Measurements from ENCODE around the gene PPP1R14C.

The PPP1R14C gene

GRCh38 chr6:150279533-150279932 lies 136.7 kb downstream of the PPP1R14C start:
- no peak overlapping the region for H3K27ac ChIP-seq (ENCODE audit: low read length)
- H3K4me1 ChIP-seq (ENCODE audit: control insufficient read depth in 1 of 2, insufficient read depth in 2 of 2, low read length in 2 of 2): peaks cover 0 to 11% of the 10 kb centered on the region in 2 donors
- H3K27me3 ChIP-seq (ENCODE audit: low read depth, low read length): no peaks in the 10 kb centered on the region
- no peak overlapping the region for H3K4me3 ChIP-seq (ENCODE audit: low read depth in 1 of 2, low read length in 2 of 2)
- no peaks in the 10 kb centered on the region for H3K36me3 ChIP-seq (ENCODE audit: control insufficient read depth in 1 of 2, insufficient read depth in 2 of 2, low read length in 2 of 2)
- H3K9me3 ChIP-seq (ENCODE audit: control insufficient read depth in 1 of 2, low read length in 2 of 2): peaks cover 0 to 3% of the 10 kb centered on the region in 2 donors

GRCh38 chr6:150280703-150281102 lies 137.9 kb downstream of the PPP1R14C start:
- no peak overlapping the region for H3K4me3 ChIP-seq (ENCODE audit: low read depth in 1 of 2, low read length in 2 of 2)
- peaks cover 0 to 3% of the 10 kb centered on the region in 2 donors for H3K9me3 ChIP-seq (ENCODE audit: control insufficient read depth in 1 of 2, low read length in 2 of 2)
- H3K27ac ChIP-seq (ENCODE audit: low read length): no peak overlapping the region
- H3K4me1 ChIP-seq (ENCODE audit: control insufficient read depth in 1 of 2, insufficient read depth in 2 of 2, low read length in 2 of 2): peaks cover 0 to 11% of the 10 kb centered on the region in 2 donors
- H3K27me3 ChIP-seq (ENCODE audit: low read depth, low read length): no peaks in the 10 kb centered on the region
- no peaks in the 10 kb centered on the region for H3K36me3 ChIP-seq (ENCODE audit: control insufficient read depth in 1 of 2, insufficient read depth in 2 of 2, low read length in 2 of 2)

GRCh38 chr6:150281767-150282166 lies 138.9 kb downstream of the PPP1R14C start:
- Histone ChIP-seq H3K27me3 (ENCODE audit: low read depth, low read length) (no peaks in the 10 kb centered on the region), H3K27ac (ENCODE audit: low read length) (no peak overlapping the region), H3K4me3 (ENCODE audit: low read depth in 1 of 2, low read length in 2 of 2) (no peak overlapping the region), H3K9me3 (ENCODE audit: control insufficient read depth in 1 of 2, low read length in 2 of 2) (peaks cover 0 to 3% of the 10 kb centered on the region in 2 donors), H3K36me3 (ENCODE audit: control insufficient read depth in 1 of 2, insufficient read depth in 2 of 2, low read length in 2 of 2) (no peaks in the 10 kb centered on the region), H3K4me1 (ENCODE audit: control insufficient read depth in 1 of 2, insufficient read depth in 2 of 2, low read length in 2 of 2) (peaks cover 0 to 7% of the 10 kb centered on the region in 2 donors)

GRCh38 chr6:150282806-150283205 lies 140.0 kb downstream of the PPP1R14C start:
- H3K27me3 ChIP-seq (ENCODE audit: low read depth, low read length): no peaks in the 10 kb centered on the region
- no peaks in the 10 kb centered on the region for H3K36me3 ChIP-seq (ENCODE audit: control insufficient read depth in 1 of 2, insufficient read depth in 2 of 2, low read length in 2 of 2)
- no peaks in the 10 kb centered on the region for H3K4me1 ChIP-seq (ENCODE audit: control insufficient read depth in 1 of 2, insufficient read depth in 2 of 2, low read length in 2 of 2)
- H3K4me3 ChIP-seq (ENCODE audit: low read depth in 1 of 2, low read length in 2 of 2): no peak overlapping the region
- H3K27ac ChIP-seq (ENCODE audit: low read length): no peak overlapping the region
- peaks cover 0 to 3% of the 10 kb centered on the region in 2 donors for H3K9me3 ChIP-seq (ENCODE audit: control insufficient read depth in 1 of 2, low read length in 2 of 2)

DNA sequence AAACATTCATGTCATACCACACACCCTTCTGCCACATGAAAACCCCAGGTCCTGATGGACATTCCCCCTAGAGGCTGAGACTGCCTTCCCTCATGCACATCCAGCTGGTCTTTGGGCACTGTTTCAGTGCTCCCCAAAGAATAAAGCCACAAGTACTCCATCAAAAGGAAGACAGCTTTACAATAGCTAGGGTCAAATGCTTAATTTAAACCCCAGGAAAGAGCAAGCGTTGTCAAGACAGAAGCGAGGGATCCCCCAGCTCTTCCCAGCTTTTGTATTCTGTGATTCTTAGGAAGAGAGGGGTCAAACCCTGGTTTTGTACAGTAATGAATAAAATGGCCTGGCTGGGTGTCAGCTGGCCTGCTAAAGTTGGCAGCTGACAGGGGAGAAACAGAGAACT lies 143.6 kb downstream of the PPP1R14C start:
- peaks cover 0 to 3% of the 10 kb centered on the region in 2 donors for H3K9me3 ChIP-seq (ENCODE audit: control insufficient read depth in 1 of 2, low read length in 2 of 2)
- no peaks in the 10 kb centered on the region for H3K36me3 ChIP-seq (ENCODE audit: control insufficient read depth in 1 of 2, insufficient read depth in 2 of 2, low read length in 2 of 2)
- no peak overlapping the region for H3K4me3 ChIP-seq (ENCODE audit: low read depth in 1 of 2, low read length in 2 of 2)
- H3K27ac ChIP-seq (ENCODE audit: low read length): no peak overlapping the region
- no peaks in the 10 kb centered on the region for H3K4me1 ChIP-seq (ENCODE audit: control insufficient read depth in 1 of 2, insufficient read depth in 2 of 2, low read length in 2 of 2)
- H3K27me3 ChIP-seq (ENCODE audit: low read depth, low read length): no peaks in the 10 kb centered on the region

GRCh38 chr6:150286912-150287311 lies 144.1 kb downstream of the PPP1R14C start:
- Histone ChIP-seq H3K9me3 (ENCODE audit: control insufficient read depth in 1 of 2, low read length in 2 of 2) (peaks cover 0 to 3% of the 10 kb centered on the region in 2 donors), H3K36me3 (ENCODE audit: control insufficient read depth in 1 of 2, insufficient read depth in 2 of 2, low read length in 2 of 2) (no peaks in the 10 kb centered on the region), H3K4me3 (ENCODE audit: low read depth in 1 of 2, low read length in 2 of 2) (no peak overlapping the region), H3K27me3 (ENCODE audit: low read depth, low read length) (no peaks in the 10 kb centered on the region), H3K27ac (ENCODE audit: low read length) (no peak overlapping the region), H3K4me1 (ENCODE audit: control insufficient read depth in 1 of 2, insufficient read depth in 2 of 2, low read length in 2 of 2) (no peaks in the 10 kb centered on the region)

DNA sequence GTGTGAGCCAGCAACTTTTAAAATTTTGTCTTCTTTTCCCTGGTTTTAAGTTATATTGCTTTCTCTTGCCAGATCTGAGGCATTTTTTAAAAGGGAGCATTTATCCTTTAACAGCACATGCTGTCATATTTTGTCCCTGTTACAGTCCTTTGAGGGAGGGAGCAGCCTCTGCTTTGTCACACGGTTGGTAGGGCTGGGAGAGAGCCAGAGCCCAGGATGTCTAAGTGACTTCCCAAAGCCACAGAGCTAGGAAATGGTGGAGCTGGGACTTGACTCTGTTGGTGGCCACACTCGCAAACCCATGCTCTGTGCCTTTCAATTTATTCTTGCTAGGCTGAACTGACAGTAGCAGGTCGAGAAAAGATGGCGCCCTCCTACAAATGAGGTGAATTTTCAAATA lies 145.6 kb downstream of the PPP1R14C start:
- Histone ChIP-seq H3K27ac (ENCODE audit: low read length) (no peak overlapping the region), H3K27me3 (ENCODE audit: low read depth, low read length) (no peaks in the 10 kb centered on the region), H3K36me3 (ENCODE audit: control insufficient read depth in 1 of 2, insufficient read depth in 2 of 2, low read length in 2 of 2) (no peaks in the 10 kb centered on the region), H3K4me3 (ENCODE audit: low read depth in 1 of 2, low read length in 2 of 2) (no peak overlapping the region), H3K4me1 (ENCODE audit: control insufficient read depth in 1 of 2, insufficient read depth in 2 of 2, low read length in 2 of 2) (no peaks in the 10 kb centered on the region), H3K9me3 (ENCODE audit: control insufficient read depth in 1 of 2, low read length in 2 of 2) (no peaks in the 10 kb centered on the region)

DNA sequence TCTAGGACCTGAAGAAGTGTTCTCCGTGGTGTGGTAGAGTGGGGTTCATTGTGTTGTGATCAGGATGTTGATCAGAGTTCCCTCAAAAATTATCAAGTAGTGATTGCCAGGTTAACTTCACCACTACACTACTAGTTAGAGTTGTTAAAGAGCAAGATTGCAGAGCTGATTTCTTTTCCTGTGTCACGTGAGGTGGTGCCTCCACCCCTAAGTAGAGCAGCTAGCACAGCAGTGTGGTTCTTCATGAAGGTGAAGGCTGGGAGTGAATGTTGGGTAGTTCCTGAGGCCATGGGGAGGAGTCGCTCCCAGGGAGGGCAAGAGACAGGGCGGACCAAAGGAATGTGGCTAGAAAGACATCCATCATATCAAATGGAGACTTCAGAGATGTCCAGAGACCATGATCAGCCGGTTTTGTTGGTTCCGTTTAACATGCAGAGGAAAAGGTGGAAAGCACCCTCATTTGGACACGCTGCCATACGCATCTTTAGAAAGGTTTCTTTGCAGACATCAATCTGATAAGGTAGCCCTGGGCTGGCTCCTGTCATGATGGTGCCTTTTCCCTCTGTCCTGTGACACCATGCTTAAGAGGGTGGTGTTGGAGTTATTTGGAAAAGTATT lies 146.7 kb downstream of the PPP1R14C start:
- Histone ChIP-seq H3K4me1 (ENCODE audit: control insufficient read depth in 1 of 2, insufficient read depth in 2 of 2, low read length in 2 of 2) (no peaks in the 10 kb centered on the region), H3K4me3 (ENCODE audit: low read depth in 1 of 2, low read length in 2 of 2) (no peak overlapping the region), H3K27ac (ENCODE audit: low read length) (no peak overlapping the region)

DNA sequence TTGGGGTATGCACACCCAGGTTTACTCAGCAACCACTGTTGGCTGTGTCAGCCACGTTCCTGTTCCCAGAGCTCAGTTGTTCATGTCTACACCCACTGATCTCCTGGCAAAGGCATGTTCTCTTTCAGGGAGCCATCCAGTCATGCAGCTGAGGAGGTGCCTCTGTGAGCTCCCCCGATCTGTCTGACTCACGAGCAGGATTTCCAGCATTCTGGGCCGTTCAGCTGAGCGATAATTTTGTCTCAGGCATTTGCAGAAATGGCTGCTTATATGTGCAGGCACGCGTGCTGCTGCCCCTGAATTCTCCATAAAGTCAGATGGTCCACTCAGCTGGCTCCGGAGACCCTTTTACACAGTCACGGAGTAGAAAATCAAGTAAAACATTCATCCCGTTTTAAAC lies 147.6 kb downstream of the PPP1R14C start:
- Histone ChIP-seq H3K36me3 (ENCODE audit: control insufficient read depth in 1 of 2, insufficient read depth in 2 of 2, low read length in 2 of 2) (no peaks in the 10 kb centered on the region), H3K9me3 (ENCODE audit: control insufficient read depth in 1 of 2, low read length in 2 of 2) (no peaks in the 10 kb centered on the region), H3K4me3 (ENCODE audit: low read depth in 1 of 2, low read length in 2 of 2) (no peak overlapping the region), H3K27me3 (ENCODE audit: low read depth, low read length) (no peaks in the 10 kb centered on the region), H3K27ac (ENCODE audit: low read length) (no peak overlapping the region), H3K4me1 (ENCODE audit: control insufficient read depth in 1 of 2, insufficient read depth in 2 of 2, low read length in 2 of 2) (no peaks in the 10 kb centered on the region)

More for the DNA sequence above, 146.7 kb downstream of the PPP1R14C start:
- H3K27me3 ChIP-seq (ENCODE audit: low read depth, low read length): no peaks in the 10 kb centered on the region
- no peaks in the 10 kb centered on the region for H3K36me3 ChIP-seq (ENCODE audit: control insufficient read depth in 1 of 2, insufficient read depth in 2 of 2, low read length in 2 of 2)
- H3K9me3 ChIP-seq (ENCODE audit: control insufficient read depth in 1 of 2, low read length in 2 of 2): no peaks in the 10 kb centered on the region

DNA sequence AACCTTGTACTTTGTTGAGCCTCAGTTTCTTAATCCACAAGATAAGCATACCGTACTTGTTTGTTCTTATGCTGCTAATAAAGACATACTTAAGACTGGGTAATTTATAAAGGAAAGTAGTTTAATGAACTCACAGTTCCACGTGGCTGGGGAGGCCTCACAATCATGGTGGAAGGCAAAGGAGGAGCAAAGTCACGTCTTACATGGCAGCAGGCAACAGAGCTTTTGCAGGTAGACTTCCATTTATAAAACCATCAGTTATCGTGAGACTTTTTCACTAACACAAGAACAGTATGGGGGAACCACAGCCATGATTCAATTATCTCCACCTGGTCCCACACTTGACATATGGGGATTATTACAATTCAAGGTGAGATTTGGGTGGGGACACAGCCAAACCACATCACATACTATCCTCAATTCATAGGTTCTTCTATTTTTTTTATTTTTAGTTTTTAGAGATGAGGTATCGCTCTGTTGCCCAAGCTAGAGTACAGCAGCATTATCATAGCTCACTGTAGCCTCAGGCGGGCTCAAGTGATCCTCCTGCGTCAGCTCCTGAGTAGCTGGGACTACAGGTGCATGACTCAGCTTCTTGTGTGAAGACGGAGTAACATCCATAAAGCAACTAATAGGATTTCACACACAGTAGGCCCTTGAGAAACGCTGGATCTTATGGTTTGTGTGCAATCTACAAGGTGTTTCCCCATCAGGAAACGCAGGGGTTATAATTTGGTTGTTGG lies 149.3 kb downstream of the PPP1R14C start:
- Histone ChIP-seq H3K4me3 (ENCODE audit: low read depth in 1 of 2, low read length in 2 of 2) (no peak overlapping the region), H3K4me1 (ENCODE audit: control insufficient read depth in 1 of 2, insufficient read depth in 2 of 2, low read length in 2 of 2) (no peaks in the 10 kb centered on the region), H3K36me3 (ENCODE audit: control insufficient read depth in 1 of 2, insufficient read depth in 2 of 2, low read length in 2 of 2) (no peaks in the 10 kb centered on the region), H3K27me3 (ENCODE audit: low read depth, low read length) (no peaks in the 10 kb centered on the region), H3K27ac (ENCODE audit: low read length) (no peak overlapping the region), H3K9me3 (ENCODE audit: control insufficient read depth in 1 of 2, low read length in 2 of 2) (peaks cover under 1% of the 10 kb centered on the region in 2 donors)

DNA sequence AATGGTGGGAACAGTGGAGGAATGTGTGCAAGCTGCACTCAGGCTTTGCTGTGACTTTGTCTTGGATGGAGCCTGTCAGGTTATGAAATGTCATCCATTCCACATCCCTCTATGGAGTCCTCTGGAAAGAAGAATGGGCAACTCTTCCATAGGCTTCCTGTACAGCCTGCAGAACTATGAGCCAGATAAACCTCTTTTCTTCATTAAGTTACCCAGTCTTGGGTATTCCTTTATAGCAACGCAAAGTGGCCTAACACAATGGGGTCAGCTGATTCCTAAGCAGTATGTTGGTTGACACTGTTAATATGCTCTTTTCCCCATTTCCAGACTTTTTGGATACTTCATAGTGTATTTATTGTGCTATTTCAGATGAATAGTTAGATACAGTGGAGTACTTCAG lies 150.2 kb downstream of the PPP1R14C start:
- Histone ChIP-seq H3K27ac (ENCODE audit: low read length) (no peak overlapping the region), H3K4me1 (ENCODE audit: control insufficient read depth in 1 of 2, insufficient read depth in 2 of 2, low read length in 2 of 2) (no peaks in the 10 kb centered on the region), H3K4me3 (ENCODE audit: low read depth in 1 of 2, low read length in 2 of 2) (no peak overlapping the region), H3K27me3 (ENCODE audit: low read depth, low read length) (no peaks in the 10 kb centered on the region), H3K9me3 (ENCODE audit: control insufficient read depth in 1 of 2, low read length in 2 of 2) (peaks cover 8 to 10% of the 10 kb centered on the region in 2 donors), H3K36me3 (ENCODE audit: control insufficient read depth in 1 of 2, insufficient read depth in 2 of 2, low read length in 2 of 2) (peaks cover 0 to 4% of the 10 kb centered on the region in 2 donors)
